GM19438 (cell line): ENCODE measurements around the gene PLS1.

Experiments
- ATAC-seq: cut with Tn5 transposase; IDR thresholded peaks from one replicate; pipeline ENCODE4 v1.9.1; 2021; ENCODE audit warnings: low read depth; ENCODE audit not compliant: unreplicated experiment

The PLS1 gene

DNA sequence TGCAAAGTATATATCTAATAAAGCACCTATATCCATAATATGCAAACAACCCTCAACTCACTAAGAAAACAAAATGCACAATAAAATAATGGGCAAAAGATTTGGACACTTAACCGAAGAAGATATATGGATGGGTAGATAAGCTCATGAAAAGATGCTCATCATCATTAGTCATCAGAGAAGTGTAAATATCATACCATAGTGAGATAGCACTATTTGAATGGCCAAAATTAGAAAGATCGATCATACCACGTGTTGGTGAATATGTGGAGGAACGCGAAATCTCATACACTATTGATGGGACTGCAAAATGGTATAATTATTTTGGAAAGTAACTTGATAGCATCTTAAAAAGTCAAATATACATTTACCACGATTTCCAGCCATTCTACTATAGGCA is 40.5 kb downstream of the PLS1 start:
- no peak for ATAC-seq

DNA sequence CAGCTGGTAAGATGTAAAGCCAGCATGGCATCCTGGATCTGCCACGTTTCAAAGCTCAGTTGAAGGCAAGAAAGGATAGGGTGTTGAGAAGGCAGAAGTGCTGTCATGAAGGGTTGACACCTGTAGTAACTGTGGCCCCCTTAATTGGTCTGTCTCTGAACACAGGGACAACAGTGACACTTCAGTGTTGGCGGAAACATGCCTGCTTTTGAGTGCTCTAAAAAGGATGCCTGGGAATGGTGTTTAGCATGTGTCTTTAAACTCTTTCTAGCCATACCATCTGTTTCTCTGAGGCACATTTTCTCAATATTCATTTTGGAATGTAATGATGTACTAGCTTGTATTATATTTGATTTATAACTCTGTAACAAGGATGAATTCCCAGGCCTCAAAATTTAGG is 42.1 kb downstream of the PLS1 start:
- ATAC-seq = no peak

DNA sequence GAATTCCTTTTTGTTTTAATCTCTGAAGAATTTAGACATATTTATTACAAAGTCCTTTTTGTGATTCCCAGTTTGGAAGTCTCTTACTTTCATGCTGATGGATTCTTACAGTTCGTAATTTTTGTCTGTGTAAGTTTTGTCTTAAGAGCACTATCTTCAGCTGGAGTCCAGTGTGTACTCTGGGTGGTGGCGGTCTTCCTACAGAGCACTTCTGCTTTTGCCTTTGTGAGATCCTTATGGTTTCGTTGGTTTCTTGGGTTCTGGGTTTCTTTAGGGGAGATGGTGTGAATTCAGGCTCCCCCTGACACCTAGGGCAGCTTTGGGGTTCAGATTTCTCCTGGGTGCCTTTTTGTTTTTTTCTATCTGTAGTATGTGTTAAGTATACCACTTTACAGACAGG is 45.3 kb downstream of the PLS1 start:
- no peak for ATAC-seq

DNA sequence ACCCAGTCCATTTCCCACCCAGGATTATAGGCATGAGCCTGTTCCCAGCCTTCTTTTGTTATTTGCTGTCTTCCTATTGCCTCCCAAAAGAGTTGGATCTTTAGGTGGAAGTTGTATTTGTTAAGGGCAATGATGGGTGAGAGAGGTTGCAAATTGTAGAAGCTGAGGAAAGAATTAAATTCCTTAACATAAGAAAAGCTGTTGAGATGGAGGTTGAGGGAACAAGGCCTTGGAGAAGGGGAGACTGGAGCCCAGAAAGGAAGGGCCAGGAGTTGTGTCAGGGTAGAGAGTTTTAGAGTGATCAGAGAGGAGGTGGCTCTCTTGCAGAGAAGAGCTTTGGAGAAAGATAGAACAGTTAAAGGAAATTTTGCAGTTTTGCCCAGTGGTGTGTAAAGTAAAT is 46.8 kb downstream of the PLS1 start:
- no peak for ATAC-seq

DNA sequence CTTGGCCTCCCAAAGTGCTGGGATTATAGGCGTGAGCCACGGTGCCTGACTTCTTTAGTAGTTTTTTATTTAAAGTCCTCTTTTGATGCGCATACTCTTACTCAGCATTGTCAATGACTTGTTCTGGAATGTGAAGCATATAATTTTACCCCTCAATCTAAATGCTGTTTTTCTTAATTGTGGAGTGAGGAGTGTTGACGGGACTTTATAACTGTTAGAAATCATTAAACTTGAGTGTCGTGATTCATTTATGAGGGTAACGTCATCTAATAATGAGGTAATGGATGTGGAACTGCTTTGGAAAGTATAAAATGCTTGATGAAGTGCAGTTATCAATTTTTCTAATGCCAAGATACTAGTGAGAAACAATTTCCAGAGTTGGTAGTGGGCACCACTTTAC is 48.3 kb downstream of the PLS1 start:
- ATAC-seq = no peak

DNA sequence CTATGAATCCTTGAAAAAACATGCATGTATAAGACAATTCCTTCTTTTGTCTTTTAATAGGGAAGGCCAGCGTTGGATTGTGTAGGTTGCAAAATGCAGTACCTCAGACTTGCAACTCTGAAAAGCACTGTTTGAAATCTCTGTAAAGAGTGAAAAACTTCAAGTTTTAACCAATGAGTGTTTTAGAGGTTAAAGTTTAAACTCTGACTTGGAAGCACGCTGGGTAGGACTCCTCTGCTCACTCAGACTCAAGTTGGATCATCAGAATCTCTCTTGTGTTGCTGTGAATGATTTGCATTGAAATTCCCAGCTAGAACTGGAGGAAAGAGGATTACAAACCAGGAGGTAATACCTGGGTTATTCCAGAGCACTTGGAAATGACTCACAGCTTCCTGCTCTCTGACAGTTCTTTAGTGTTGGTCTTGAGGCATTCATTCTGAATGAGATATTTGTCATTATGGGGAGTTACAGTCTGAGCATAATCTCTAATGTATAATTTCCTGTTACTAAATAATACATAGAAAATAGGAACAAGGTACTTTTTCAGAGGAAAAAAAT is 49.1 kb downstream of the PLS1 start:
- no peak for ATAC-seq

DNA sequence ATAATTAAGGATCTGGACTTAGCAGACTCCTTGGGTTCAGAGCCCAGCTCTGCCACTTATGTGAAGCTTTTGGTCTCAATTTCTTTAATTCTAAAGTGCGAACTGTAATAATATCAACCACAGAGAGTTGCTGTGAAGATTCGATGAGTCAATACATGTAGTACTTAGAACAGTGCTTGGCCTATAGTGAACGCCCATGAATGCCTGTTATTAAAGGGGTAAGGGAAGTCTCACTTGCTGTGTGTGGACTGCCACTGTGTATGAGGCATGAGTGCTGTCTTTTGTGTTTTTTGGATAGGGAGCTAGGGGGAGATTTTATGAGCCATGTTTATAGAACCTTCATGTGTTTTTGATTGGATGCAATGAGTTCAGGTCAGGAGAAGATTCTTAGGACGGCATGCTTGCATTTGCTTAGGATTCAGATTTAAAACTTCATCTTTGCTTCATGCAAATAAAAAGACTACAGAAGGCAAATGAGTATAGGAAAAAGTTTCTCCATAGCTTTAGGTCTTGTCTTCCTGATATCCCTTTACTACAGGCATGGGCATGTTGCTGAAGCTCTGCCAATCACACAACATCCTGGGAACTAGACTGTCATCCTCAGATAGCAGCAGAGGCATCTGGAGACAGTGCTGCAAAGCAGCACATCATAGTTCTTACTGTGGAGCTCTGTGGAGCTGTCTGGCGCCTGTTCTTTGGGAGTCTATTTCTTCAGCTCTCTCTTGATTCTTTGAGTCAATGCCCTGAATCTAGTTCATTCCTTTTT is 50.0 kb downstream of the PLS1 start:
- no peak for ATAC-seq

DNA sequence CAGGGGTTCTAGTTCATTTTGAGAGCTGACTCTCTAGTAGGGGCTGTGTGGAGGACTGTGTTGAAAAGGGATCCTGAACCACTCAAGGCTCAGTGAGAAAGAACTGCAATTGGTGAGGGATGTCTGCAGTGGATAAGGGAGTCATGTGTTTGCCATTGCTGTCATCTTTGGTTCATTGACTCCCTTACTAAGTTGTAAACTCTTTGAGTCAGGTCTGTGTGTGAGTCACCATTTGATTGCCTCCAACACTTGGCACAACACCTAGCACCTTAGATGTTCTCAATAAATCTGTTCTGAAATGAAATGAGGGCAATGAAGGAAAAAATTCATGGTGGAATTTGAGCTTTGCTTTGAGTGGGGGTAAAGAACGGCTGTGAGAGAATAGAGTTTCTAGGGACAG is 51.7 kb downstream of the PLS1 start:
- no peak for ATAC-seq

DNA sequence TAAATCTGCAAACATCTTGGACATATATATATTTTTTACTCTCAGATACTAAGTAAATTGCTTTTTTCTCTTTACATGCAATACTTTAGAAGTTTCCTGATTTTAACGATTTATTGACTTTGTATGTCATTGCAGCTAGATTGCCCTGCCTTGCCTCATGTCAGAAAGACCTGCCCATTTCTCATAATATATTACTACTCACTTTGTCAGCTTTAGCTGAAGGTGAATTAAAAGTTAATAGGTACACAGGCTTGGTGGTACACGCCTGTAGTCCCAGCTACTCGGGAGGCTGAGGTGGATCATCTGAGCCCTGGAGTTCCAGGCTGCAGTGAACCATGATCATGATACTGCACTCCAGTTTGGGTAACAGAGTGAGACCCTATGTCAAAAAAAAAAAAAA is 52.8 kb downstream of the PLS1 start:
- no peak for ATAC-seq

DNA sequence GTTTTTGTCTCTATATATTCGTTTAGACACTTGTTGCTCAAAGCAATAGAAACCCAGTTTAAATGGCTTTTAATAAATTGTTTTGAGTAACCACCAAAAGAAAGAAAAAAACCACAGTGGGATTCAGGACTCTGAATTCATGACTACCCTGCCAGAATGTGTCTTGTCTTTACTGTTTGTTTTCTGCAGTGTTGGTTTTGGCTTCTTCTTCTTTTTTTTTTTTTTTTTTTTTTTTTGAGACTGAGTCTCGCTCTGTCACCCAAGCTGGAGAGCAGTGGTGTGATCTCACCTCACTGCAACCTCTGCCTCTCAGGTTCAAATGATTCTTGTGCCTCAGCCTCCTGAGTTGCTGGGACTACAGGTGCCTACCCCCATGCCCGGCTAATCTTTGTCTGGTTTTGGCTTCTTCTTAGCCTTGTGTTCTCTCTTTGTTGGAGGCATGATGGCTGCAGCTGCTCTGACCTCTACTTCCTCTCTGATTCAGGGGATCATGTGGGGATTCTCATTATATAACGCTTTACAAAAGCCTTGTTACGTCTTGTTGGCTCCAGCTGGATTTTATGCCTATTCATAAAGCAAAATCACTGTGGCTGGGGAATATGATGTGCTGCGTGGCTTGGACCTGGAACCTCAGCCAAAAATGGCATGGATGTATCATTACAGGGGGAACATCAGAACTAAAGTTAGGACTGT is 54.0 kb downstream of the PLS1 start:
- no peak for ATAC-seq

DNA sequence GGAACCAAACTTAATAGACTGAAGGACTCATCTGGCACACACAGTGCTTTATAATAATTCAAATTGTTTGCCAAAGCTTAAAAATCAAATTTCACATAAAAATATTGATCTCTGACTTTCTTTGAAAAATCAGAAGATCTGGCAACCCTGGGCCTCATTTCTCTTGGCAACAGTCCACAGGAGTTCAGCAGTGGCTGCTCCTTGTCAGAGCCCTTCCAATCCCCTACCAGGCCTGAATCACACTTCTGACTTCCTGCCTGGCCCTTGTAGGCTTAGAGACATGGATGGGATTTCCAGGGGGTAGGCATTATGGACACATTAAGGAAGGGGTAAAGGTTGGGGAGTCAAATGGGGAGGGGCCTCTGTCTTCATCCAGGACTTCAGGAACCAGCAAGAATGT is 55.5 kb downstream of the PLS1 start:
- no peak for ATAC-seq

DNA sequence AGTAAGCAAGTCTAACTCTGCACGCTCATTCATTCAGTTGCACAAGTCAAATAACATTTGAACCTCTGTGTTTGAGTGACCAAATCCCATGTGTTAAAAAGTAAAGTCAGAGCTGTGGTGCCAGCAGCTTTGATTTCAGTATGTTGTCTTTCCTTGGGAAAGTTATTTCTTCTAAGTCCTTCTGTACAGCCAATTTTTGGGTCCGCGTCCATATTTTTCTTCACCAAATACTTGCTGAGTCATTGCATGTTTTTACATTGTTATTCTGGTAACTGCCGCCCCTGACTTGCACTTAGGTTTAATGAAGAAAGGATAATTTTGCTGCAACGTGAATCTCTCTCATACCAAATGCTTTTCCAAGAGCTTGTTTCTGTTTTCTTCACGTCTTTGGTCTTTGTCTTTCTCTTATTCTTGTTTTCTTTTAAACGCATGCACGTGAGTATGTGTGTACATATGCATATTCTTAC is 56.7 kb downstream of the PLS1 start:
- ATAC-seq = no peak

DNA sequence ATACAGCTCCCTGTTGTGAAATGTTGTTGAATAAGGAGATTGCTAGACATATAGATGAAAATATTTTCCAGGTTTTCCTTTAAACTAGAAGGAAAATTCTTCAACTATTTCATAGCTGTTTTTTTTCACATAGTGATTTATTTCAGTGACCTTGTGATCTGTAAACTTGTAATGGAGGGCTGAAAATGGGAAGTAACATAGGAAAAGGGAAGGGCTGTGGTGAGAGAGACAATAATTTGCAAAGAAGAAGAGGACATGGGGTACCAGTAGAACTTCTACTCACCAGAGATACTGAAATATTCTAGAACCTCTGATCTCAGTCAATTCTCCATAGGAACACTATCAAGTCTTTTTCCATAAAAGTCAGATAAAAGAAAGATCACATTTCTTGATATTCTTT is 60.4 kb downstream of the PLS1 start:
- no peak for ATAC-seq

DNA sequence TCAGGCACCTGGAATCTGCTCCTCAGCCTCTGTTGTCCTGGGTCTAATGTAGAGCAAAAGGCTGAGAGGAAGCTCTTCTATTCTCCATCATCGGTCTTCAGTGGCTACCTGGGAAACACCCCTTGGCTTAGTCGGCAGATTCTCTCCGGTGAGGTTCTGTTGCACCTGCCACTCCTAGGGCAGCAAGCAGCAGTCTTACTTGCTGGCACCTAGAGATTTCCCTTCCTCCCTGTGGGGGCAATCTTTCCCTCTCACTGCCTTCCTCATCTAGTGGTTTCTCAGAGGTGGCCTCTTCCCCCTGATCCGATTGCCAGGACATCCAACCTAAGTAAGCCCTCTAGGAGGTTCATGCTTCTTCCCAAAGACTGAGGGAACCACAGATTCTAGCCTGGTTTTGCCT is 60.8 kb downstream of the PLS1 start:
- ATAC-seq = no peak

DNA sequence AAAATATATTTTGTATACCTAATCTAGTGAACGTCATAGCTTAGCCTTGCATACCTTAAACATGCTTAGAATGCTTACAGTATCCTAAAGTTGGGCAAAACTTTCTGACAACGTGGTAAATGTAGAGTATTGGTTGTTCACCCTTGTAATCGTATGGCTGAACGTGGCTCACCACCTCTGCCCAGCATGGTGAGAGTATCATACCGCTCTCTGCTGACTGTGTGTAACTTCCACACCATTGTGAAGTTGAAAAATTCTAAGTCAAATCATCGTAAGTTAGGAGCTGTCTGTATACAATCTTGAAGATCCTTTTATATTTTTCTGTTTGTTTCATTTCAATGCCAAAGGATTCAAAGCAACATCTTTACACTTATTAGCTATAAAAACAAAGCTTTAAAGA is 64.2 kb downstream of the PLS1 start:
- ATAC-seq = no peak

DNA sequence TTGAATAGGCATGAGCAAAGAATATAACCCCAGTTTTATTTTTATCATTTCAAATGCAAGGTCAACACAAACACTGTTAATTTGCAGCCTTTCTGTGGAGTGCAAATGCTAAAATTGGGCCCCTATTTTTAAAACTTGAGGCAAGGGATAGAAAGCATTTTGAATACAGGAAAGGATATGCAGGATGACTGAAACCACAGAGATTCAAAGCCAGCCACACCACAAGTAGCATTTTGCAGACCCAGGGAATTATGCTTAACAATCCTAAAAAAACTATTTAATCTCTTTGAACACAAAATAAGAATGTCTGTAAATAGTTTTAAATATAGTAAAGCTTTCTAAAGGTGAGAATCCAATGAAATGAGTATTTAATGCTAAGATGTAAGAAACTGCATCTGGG is 64.7 kb downstream of the PLS1 start:
- no peak for ATAC-seq

DNA sequence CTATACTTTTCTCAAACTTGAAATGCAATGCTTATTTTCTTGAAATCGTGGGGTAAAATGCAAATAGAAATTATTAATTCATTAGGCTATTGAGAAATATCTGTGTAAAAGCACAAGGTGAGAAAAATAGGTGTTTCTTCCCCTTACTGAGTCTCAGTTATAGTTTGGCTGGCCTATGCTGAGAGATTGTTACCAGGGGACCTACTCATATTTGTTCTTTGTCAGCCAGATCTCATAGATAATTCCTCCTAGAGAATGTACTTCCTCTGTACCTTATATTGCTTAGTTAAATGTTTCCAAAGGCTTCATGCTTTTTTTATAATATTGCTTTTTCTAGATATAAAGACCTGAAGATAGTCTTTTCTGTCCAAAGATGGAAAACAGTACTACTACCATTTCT is 67.7 kb downstream of the PLS1 start:
- no peak for ATAC-seq

DNA sequence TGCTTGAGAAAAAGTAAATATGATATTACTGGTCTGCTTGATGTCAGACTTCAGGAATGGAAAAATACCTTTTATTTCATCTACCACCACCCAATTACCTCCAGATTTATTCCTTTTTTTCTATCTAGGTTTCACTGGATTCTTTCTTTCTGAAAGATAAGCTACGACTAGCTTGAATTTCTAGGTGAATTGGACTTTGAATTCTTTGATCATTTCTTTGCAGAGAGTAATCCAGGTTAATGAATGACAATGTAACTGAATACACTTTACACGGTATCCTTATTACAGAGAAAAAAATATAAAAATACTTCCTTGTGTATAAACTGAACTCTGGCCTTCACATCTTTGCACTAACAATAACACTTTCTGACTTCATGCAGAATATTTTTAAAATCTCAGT is 68.1 kb downstream of the PLS1 start:
- no peak for ATAC-seq

DNA sequence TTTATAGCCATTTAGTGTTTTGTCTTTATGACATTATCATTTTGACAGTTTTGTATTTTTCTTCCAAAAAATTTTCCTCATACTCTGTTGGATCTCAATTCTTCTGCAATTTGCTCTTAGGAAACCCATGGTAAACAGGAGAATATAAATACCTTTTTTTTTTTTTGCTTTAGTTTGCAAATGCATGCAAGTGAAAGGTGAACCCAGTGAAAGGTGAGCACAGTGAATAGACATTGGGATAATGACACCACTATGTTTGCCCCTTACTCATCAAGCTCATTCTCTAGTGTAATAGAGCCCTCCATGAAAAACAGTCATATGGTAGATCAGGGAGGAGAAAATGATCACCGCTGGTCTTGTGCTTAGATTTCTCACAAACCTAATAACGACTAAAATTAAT is 68.6 kb downstream of the PLS1 start:
- no peak for ATAC-seq

DNA sequence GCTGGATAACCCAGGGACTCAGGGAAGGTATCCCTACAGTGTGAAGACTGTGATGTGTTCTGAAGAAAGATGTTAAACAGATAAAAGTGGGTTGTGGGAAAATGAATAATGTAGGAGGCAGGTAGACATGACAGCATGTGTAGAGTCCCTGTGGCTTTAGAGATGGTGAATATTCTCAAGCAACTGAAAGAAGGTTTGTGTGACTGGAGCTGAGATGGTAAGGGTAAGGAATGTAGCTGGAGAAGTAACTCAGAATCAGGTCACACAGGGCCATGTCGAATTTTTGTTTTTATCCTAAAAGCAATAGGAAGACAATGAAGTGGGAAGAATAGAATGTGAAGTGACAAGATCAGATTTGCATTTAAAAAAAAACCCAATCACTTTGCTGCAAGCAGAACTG is 73.9 kb downstream of the PLS1 start:
- ATAC-seq = no peak

DNA sequence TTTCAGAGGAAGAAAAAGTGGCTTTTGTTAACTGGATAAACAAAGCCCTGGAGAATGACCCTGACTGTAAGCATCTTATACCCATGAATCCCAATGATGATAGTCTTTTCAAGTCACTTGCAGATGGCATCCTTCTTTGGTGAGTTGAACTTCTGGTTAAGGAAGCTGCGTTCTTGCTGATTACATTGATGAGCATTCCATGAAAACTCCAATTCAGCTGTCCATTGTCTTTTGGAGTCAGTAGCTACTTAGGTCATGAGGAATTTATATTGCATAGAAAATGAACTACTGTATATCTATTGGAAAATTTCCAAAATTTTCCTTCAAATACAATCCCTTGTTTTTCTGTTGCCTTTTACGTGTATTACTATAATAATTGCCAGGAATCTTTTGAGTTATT is 80.0 kb downstream of the PLS1 start:
- no peak for ATAC-seq

DNA sequence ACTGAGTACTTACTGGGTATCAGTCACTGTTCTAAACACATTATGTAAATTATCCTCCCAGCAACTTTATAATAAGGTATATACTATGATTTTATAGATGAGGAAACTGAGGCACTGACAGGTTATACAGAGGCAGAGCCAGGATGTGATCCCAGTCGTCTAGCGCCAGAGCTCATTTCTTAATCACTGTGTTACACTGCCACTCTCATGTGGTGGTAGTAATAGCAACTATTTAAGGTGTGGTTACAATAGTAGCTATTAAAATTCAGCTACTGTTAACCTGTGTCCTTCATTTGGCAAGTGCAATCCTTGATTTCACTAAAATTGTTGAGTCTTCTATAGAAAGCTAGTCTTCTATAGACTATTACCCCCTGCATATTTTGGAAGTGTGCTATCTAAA is 84.5 kb downstream of the PLS1 start:
- ATAC-seq = no peak
